ENCODE measurements around the gene GFOD1.

- no peak for TF ChIP-seq CTCF (IDR thresholded peaks at IDR 0.05)
- TF ChIP-seq POLR2AphosphoS5 (IDR thresholded peaks at IDR 0.05; ENCODE audit: low read depth, low read length): no peak
- TF ChIP-seq REST (IDR thresholded peaks at IDR 0.05; ENCODE audit: insufficient read depth in 1 of 2, low read depth in 2 of 2, low read length in 1 of 2): no peak
- TF ChIP-seq TCF7L2 (IDR thresholded peaks at IDR 0.05; ENCODE audit: low read depth, low read length): no peak
- no peak for TF ChIP-seq SIN3A (IDR thresholded peaks at IDR 0.05; ENCODE audit: borderline replicate concordance, insufficient read depth, low read depth, low read length)
These were observed 50.8 kb downstream of the GFOD1 start for GRCh38 chr6:13436399-13437217.

Data from Panc1 (cell line).